ENCODE data around the gene SRRM3. TPM values are rescaled to one million over a fixed set of nuclear protein-coding genes. Genes with fewer than 3 reads are reported as not detected.
"Not testable (repeated sequence)": the region's sequence is repeated elsewhere in the genome, so short reads cannot be mapped to it uniquely, and the experiment has no call there.

The SRRM3 gene
- total RNA-seq, 1 experiment from 2014 or later: 1.2 TPM

GRCh38 chr7:76267894-76268183, 66.1 kb downstream of the SRRM3 start:
- DNase-seq: no peak
- Histone ChIP-seq H3K4me3 (no peak overlapping the region), H3K9me3 (no peaks in the 10 kb centered on the region), H3K27me3 (no peaks in the 10 kb centered on the region), H3K36me3 (no peaks in the 10 kb centered on the region)

- no peak for DNase-seq
- no peaks in the 10 kb centered on the region for H3K27me3 ChIP-seq
- no peaks in the 10 kb centered on the region for H3K9me3 ChIP-seq
- no peak overlapping the region for H3K4me3 ChIP-seq
- H3K36me3 ChIP-seq: no peaks in the 10 kb centered on the region
Measured at GRCh38 chr7:76268376-76268775, 66.7 kb downstream of the SRRM3 start.

- no peaks in the 10 kb centered on the region for H3K27me3 ChIP-seq
- H3K36me3 ChIP-seq: no peaks in the 10 kb centered on the region
Measured at GRCh38 chr7:76269895-76270294, 68.2 kb downstream of the SRRM3 start.

GRCh38 chr7:76271384-76271783, 69.7 kb downstream of the SRRM3 start:
- not testable (repeated sequence) for H3K9me3 ChIP-seq, H3K27me3 ChIP-seq

More at GRCh38 chr7:76269895-76270294, 68.2 kb downstream of the SRRM3 start:
- Histone ChIP-seq H3K9me3 (no peaks in the 10 kb centered on the region), H3K4me3 (no peak overlapping the region)
- no peak for DNase-seq

GRCh38 chr7:76272142-76272541, 70.4 kb downstream of the SRRM3 start:
- Histone ChIP-seq H3K36me3 (no peaks in the 10 kb centered on the region), H3K27me3 (no peaks in the 10 kb centered on the region), H3K9me3 (no peaks in the 10 kb centered on the region), H3K4me3 (no peak overlapping the region)
- DNase-seq: no peak

More at GRCh38 chr7:76271384-76271783, 69.7 kb downstream of the SRRM3 start:
- DNase-seq, H3K36me3 ChIP-seq, H3K4me3 ChIP-seq: not testable (repeated sequence)

GRCh38 chr7:76272851-76273497, 71.3 kb downstream of the SRRM3 start:
- H3K36me3 ChIP-seq: no peaks in the 10 kb centered on the region
- DNase-seq: no peak
- no peak overlapping the region for H3K4me3 ChIP-seq
- no peaks in the 10 kb centered on the region for H3K27me3 ChIP-seq
- no peaks in the 10 kb centered on the region for H3K9me3 ChIP-seq

- DNase-seq: no peak
- Histone ChIP-seq H3K36me3 (no peaks in the 10 kb centered on the region), H3K27me3 (no peaks in the 10 kb centered on the region), H3K4me3 (no peak overlapping the region), H3K9me3 (no peaks in the 10 kb centered on the region)
Measured at GRCh38 chr7:76273503-76273902, 71.8 kb downstream of the SRRM3 start.

GRCh38 chr7:76278540-76278939, 76.8 kb downstream of the SRRM3 start:
- DNase-seq: no peak
- no peak overlapping the region for H3K4me3 ChIP-seq
- no peaks in the 10 kb centered on the region for H3K9me3 ChIP-seq
- H3K36me3 ChIP-seq: no peaks in the 10 kb centered on the region
- no peaks in the 10 kb centered on the region for H3K27me3 ChIP-seq

GRCh38 chr7:76280408-76280807, 78.7 kb downstream of the SRRM3 start:
- Histone ChIP-seq H3K36me3 (no peaks in the 10 kb centered on the region), H3K4me3 (no peak overlapping the region), H3K27me3 (no peaks in the 10 kb centered on the region), H3K9me3 (no peaks in the 10 kb centered on the region)
- no peak for DNase-seq

GRCh38 chr7:76281006-76281705, 79.5 kb downstream of the SRRM3 start:
- no peaks in the 10 kb centered on the region for H3K9me3 ChIP-seq
- H3K4me3 ChIP-seq: peak overlapping the region; percentile 37
- DNase-seq: no peak
- no peaks in the 10 kb centered on the region for H3K27me3 ChIP-seq
- no peaks in the 10 kb centered on the region for H3K36me3 ChIP-seq

- DNase-seq: no peak
- Histone ChIP-seq H3K27me3 (no peaks in the 10 kb centered on the region), H3K4me3 (no peak overlapping the region), H3K9me3 (no peaks in the 10 kb centered on the region), H3K36me3 (no peaks in the 10 kb centered on the region)
Measured at GRCh38 chr7:76281706-76282343, 80.1 kb downstream of the SRRM3 start.

- Histone ChIP-seq H3K4me3 (no peak overlapping the region), H3K27me3 (no peaks in the 10 kb centered on the region), H3K36me3 (no peaks in the 10 kb centered on the region), H3K9me3 (no peaks in the 10 kb centered on the region)
- DNase-seq: no peak
Measured at GRCh38 chr7:76282344-76283253, 80.9 kb downstream of the SRRM3 start.

- Histone ChIP-seq H3K27me3 (no peaks in the 10 kb centered on the region), H3K9me3 (no peaks in the 10 kb centered on the region), H3K4me3 (no peak overlapping the region), H3K36me3 (no peaks in the 10 kb centered on the region)
- no peak for DNase-seq
Measured at GRCh38 chr7:76283254-76284159, 81.8 kb downstream of the SRRM3 start.

- Histone ChIP-seq H3K9me3 (no peaks in the 10 kb centered on the region), H3K36me3 (no peaks in the 10 kb centered on the region), H3K27me3 (no peaks in the 10 kb centered on the region), H3K4me3 (no peak overlapping the region)
- no peak for DNase-seq
Measured at GRCh38 chr7:76285604-76286374, 84.1 kb downstream of the SRRM3 start.

GRCh38 chr7:76286842-76287403, 85.2 kb downstream of the SRRM3 start:
- Histone ChIP-seq H3K27me3 (no peaks in the 10 kb centered on the region), H3K36me3 (no peaks in the 10 kb centered on the region), H3K9me3 (no peaks in the 10 kb centered on the region), H3K4me3 (no peak overlapping the region)
- DNase-seq: no peak

Data from MG63 (cell line).